Fibroblast of skin of left biceps (primary cell): ENCODE data around the gene FCRL2.

Experiments used
- DNase-seq, 2 experiments: peaks; one replicate each; pipeline ENCODE4 v3.0.0-alpha.2; 2013; ENCODE audit warnings: low read depth in 2 of 2

The FCRL2 gene, protein sequence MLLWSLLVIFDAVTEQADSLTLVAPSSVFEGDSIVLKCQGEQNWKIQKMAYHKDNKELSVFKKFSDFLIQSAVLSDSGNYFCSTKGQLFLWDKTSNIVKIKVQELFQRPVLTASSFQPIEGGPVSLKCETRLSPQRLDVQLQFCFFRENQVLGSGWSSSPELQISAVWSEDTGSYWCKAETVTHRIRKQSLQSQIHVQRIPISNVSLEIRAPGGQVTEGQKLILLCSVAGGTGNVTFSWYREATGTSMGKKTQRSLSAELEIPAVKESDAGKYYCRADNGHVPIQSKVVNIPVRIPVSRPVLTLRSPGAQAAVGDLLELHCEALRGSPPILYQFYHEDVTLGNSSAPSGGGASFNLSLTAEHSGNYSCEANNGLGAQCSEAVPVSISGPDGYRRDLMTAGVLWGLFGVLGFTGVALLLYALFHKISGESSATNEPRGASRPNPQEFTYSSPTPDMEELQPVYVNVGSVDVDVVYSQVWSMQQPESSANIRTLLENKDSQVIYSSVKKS

GRCh38 chr1:157776971-157777391, at the start of gene FCRL2:
FCRL2 (minus strand) TSS chr1:157777132; CDS start chr1:157777073, 59 bp downstream.
- DNase-seq = no peak

GRCh38 chr1:157820299-157820698, 43.4 kb upstream of the FCRL2 start:
- no peak for DNase-seq

DNA sequence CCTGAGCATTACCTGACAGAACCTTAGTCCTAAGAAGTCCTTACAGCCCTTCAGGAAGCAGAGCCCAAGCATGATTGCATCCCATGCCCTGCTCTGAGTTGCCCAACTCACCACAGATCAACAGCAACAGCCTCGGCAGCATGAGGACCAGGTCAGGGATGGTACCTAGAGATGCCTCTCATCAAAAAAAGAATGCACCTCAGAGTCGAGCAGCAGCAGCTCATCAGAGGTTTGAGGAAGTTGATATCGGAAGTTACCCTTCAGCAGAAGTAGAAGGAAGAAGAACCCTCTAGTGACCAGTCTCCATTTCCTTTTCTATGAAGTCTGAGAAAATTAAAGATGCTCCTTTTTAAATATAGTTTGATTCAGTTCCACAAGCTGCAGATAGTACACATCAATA, 43.0 kb upstream of the FCRL2 start, which contains the start of gene FCRL1:
Gene FCRL1, minus strand, starts transcription at position 225 of the 400 bp plus-strand sequence. Its CDS starts 83 bp downstream, at position 142.
- DNase-seq = no peak

GRCh38 chr1:157819215-157819614, 42.3 kb upstream of the FCRL2 start:
- no peak for DNase-seq

DNA sequence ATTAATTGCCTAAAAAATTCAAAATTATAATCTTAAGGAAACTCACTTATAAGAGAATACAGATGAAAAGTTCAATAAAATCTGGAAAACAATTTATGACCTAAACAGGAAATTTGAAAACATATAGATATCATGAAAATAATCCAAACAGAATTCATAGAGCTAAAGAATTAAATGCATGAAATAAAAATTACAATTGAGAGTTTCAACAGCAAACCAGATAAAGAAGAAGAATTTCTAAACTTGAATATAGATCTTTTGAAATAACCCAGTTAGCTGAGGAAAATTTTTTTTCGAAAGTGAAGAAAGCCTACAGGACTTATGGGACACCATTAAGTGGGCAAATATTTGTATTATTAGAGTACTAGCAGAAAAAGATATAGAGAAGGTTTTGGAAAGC, 36.3 kb upstream of the FCRL2 start:
- DNase-seq = no peak

DNA sequence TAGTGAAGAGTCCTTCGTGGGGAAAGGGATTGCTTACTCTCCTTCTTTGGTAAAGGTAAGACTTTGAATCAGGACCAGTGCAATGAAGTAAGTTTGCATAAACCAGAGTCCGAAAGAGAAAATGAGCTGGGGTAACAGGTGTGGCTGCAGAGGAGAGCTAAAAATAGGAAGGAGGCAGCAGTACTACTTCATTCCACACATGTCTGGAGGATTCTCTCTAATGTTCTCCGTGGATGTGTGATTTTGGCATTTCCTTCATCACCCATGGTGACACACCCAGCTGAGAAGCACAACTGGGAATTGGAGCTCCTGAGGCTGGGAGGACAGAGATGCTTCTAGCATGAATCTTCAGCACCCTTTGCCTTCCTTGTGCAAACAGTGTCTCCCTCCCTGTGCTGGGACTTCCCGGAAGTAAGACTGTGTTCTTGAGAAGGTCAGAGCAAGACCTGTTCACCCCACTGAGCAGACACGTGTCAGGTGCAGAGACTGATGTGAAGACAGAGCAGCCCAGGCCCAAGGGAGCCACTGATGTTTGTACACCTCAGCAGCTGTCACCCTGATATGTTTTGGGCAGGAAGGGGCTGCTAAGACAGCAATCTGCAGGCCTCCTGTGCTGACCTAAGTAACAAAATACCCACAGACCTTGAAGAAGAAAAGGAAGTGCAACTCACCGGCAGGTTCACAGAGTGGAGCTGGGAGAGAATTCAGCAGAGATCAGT, 29.7 kb upstream of the FCRL2 start:
- no peak for DNase-seq

DNA sequence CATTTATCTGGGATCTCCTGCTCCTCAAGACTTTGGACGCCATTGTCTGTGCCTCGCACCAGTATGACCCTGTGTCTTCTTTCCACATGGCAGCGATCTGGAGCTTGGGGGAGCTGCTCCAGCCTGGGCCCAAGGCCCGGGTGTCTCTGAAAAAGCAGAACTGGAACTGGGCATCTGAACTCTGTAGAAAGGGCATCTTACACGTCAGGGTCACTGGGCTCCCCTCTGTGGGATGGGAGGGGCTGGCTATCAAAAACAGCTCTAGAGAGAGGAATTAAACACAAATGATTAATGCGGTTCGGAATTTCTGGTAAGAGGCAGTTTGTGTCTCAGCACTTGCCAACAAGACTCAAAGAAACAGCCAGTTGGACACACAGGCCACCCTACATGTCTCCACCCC, 26.9 kb upstream of the FCRL2 start:
- no peak for DNase-seq

- no peak for DNase-seq
Measured at GRCh38 chr1:157799996-157800395, 23.1 kb upstream of the FCRL2 start.

- DNase-seq = no peak
Measured at GRCh38 chr1:157798211-157798610, 21.3 kb upstream of the FCRL2 start.

GRCh38 chr1:157785248-157785647, 8.3 kb upstream of the FCRL2 start:
- DNase-seq = no peak

DNA sequence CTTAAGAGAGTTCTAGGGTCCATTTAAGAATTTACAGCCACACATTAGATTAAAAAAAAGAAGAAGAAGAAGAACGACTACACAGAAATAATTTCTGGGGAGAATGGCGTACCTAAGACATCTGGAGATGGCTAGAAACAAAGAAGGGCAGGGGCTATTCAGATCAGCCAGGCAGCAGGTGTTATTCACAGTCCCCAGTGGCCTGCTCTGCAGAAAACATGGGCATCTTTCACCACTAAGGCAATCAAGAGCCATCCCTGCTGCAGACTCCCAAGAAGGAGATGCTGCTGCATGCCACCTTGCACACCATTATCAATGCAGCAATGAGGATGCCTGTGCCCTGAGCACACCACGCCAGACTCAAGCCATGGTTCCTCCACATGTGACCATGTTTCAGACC, 7.9 kb upstream of the FCRL2 start:
- DNase-seq = no peak

DNA sequence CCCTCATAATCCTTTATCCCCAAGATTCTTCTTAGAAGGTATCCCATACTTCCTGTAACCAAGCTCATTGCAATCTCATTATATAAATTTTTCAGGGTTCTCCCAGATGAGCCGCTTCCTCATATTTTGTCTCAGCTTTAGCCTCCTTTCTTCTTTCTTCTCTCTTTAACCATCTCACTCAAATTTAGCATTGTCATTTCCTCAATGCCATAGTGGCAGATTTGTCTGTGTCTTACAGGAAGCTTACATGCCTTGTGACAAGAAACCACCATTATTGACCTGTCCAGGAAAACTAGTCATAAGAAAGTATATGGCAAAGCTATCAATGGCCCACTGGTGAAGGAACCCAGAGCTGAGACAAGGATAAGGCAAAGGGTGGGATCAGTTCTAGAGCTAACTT, 6.0 kb upstream of the FCRL2 start:
- no peak for DNase-seq

DNA sequence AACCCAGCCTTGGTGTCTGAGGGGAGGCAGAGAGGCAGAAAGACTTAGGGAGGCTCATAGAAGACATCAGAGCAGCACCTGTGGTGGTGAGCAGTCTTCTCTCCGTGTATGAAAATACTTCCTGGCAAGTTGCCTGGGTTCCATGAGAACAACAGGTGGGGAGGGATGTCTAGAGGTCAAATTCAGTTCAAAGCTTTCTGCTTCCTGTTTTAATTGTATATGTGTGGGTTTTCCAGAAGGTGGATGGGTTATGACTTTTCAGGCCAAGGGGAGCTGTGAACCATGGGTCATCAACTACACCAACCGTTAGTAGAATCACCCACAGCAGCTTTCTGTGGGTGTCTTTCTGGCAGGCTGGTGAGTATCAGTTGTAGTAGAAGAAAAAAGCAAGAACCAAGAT, 4.1 kb upstream of the FCRL2 start:
- DNase-seq = no peak

GRCh38 chr1:157775101-157775870, 1.6 kb downstream of the FCRL2 start:
- no peak for DNase-seq

DNA sequence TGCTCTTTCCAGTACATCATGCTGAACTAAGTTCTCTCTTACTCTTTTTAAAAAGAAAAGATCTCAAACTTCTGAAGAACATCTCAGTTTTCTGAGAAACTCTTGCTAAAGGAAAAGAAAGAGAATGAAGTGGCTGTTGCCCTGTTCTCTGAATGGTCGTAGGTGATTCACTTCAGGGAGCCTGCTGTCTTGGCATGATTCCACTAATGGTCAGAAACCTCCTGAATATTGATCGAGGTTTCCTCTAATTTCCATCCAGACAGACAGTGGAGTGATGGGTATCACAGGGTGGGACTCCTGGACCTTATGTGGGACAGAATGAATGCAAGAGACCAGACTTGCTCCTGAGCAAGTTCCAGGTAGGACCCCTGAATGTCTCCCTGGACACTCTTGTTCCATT, 2.5 kb downstream of the FCRL2 start:
- DNase-seq = no peak

GRCh38 chr1:157773493-157774350, 3.2 kb downstream of the FCRL2 start:
- DNase-seq = no peak

DNA sequence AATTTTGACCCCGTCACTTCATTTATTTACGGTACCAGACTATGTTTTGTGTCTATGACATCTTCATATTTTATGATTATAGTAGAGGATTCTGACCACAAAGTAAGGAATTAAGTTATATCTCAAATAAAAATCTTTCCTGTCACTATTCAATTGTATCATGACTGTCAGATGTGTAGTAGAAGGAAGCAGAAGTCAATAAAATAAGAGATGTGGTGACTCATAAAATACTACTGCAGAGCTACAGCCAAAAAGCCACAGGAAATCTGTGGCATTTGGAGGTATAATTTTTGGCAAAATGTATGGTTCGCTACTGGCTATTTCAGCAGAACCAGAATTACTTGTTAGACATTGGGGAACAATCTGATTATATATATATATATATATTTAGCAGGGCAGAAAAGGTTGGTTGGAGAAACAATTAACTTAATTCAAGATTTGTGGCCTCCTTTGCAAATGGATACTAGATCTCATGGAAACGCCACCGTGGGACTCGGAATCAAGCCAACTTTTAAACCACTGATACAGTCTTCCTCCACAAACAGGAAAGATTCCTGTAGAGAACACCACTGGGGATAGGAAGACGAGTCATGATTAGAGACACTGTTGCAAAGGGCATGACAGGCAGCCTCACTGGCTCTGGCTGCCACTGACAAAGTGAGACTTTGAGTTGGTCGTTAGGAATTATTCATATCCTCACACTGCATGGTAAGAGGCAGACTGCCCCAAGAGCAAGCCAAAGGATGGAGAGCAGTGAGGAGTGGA, 5.1 kb downstream of the FCRL2 start:
- DNase-seq = no peak

DNA sequence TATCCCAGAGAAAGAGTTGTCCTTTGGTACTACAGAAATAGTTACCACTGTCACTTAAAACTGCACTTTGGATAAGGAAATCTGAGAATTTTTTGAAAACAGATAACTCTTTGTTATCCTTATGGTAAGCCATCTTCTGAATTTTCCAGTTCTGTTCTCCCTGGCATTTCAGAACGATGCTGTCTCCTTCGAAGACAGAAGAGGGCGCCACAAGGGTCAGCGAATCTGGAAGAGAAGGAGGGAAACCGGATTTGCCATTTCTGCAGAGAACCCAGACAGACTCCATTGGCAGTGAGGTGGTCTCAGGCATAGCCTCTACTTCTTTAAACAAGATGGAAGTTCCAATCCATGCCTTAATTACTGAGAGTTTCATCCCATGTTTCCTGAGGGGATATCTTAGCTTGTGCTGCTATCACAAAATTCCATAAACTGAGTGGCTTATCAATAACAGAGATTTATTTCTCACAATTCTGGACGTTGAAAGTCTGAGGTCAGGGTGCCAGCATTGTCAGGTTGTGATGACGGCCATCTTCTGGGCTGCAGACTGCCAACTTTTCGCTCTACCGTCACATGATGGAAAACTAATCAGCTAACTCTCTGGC, 6.4 kb downstream of the FCRL2 start:
- no peak for DNase-seq

DNA sequence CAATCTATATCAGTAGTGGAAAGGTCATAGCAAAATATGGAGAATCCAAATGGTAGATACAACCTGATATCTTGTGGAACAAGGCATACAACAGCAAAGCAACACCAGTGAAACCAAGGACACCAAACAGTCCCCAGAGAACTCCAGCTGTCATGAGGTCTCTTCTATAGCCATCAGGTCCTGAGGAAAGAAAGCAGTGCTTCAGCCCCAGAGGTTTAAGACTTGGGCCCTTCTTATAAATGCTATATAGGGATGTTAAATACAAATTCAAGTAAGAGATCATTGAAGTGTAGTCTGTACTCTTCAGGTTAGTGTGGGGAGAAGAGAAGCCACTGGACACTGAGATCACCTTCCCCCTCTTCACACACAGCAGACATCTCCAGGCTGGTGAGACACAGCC, 10.1 kb downstream of the FCRL2 start:
- DNase-seq = no peak

GRCh38 chr1:157758018-157758417, 18.9 kb downstream of the FCRL2 start:
- no peak for DNase-seq
